Vagina (tissue), 2 donors: Measurements from ENCODE around the gene BPIFB6.

ENCODE experiments used
- CTCF ChIP-seq, 3 experiments: fragments of 450-650 bp in 2 of 3; fragments of 200-600 bp in 1 of 3; sonication (generic) in 1 of 3; IDR thresholded peaks; one replicate each; pipeline ENCODE4 v1.5.1; 2017 to 2019; ENCODE audit warnings: antibody characterized with exemption in 3 of 3, mild to moderate bottlenecking in 2 of 3, moderate library complexity in 2 of 3
- POLR2A ChIP-seq, 2 donors: fragments of 450-650 bp; IDR thresholded peaks; one replicate each; pipeline ENCODE4 v1.6.1; 2017; ENCODE audit warnings: antibody characterized with exemption in 2 of 2, mild to moderate bottlenecking in 2 of 2, moderate library complexity in 2 of 2

GRCh38 chr20:33009214-33010132 lies 22.0 kb upstream of the BPIFB6 start:
- TF ChIP-seq CTCF (IDR thresholded peaks at IDR 0.05) (no peak), POLR2A (IDR thresholded peaks at IDR 0.05) (no peak)
